ENCODE measurements around the gene MAGEE1.

GRCh38 chrX:76427560-76428242 lies at the start of gene MAGEE1:
- no peak for TF ChIP-seq EZH2 (IDR thresholded peaks at IDR 0.05; ENCODE audit: low read length, missing control alignments)
- no peak for TF ChIP-seq CTCF (conservative IDR thresholded peaks at IDR 0.05 in 1 of 2, IDR thresholded peaks at IDR 0.05 in 1 of 2; ENCODE audit: low read depth in 1 of 2, low read length in 2 of 2)
